Sigmoid colon (tissue), 7 donors: Measurements from ENCODE around the gene TTLL8. TPM values are rescaled to one million over a fixed set of nuclear protein-coding genes. Genes with fewer than 3 reads are reported as not detected.
"Not testable (repeated sequence)": the region's sequence is repeated elsewhere in the genome, so short reads cannot be mapped to it uniquely, and the experiment has no call there.

Experiments
- DNase-seq: peaks from one replicate; pipeline ENCODE4 v3.0.0-alpha.2; 2019
- H3K27ac ChIP-seq, 4 donors: fragments of 200-600 bp; sonication (generic); one replicate each; pipeline ENCODE4 v1.5.1; 2016 to 2019; ENCODE audit warnings: mild to moderate bottlenecking in 1 of 4
- H3K27me3 ChIP-seq, 3 donors: fragments of 200-600 bp; sonication (generic); one replicate each; pipeline ENCODE4 v1.5.1; 2019; ENCODE audit warnings: mild to moderate bottlenecking in 1 of 3
- H3K36me3 ChIP-seq, 4 donors: fragments of 200-600 bp; sonication (generic); one replicate each; pipeline ENCODE4 v1.5.1; 2016 to 2019
- H3K4me1 ChIP-seq, 4 donors: fragments of 200-600 bp; sonication (generic); one replicate each; pipeline ENCODE4 v1.5.1; 2017 to 2019
- H3K4me3 ChIP-seq, 4 donors: fragments of 200-600 bp; sonication (generic); one replicate each; pipeline ENCODE4 v1.5.1; 2017 to 2019; ENCODE audit warnings: mild to moderate bottlenecking in 2 of 4, moderate library complexity in 1 of 4
- H3K9me3 ChIP-seq, 4 donors: fragments of 200-600 bp in 3 of 4; sonication (generic) in 3 of 4; one replicate each; pipeline versions ENCODE4 v1.5.1 to v1.6.1; 2013 to 2019
- EP300 ChIP-seq, 4 donors: sonication (generic); formaldehyde crosslinking; IDR thresholded peaks; one replicate each; pipeline ENCODE4 v1.6.1; 2017; ENCODE audit warnings: antibody characterized with exemption in 4 of 4
- POLR2A ChIP-seq, 2 donors: fragments of 450-650 bp; IDR thresholded peaks; one replicate each; pipeline ENCODE4 v1.6.1; 2016; ENCODE audit warnings: antibody characterized with exemption in 2 of 2, mild to moderate bottlenecking in 2 of 2, moderate library complexity in 2 of 2
- POLR2AphosphoS5 ChIP-seq, 4 donors: sonication (generic); formaldehyde crosslinking; IDR thresholded peaks; one replicate each; pipeline ENCODE4 v1.6.1; 2017; ENCODE audit warnings: antibody characterized with exemption in 4 of 4
- WGBS, 2 donors: extraction: QIAGEN DNeasy Blood & Tissue Kit; methylation state at CpG; one replicate each; pipeline ENCODE4 v1.1.7; 2013; 5-methylcytosine and 5-hydroxymethylcytosine counted together
- intact Hi-C: fragments of 100-400 bp; cut with DNase I; formaldehyde crosslinking; loops from one replicate; pipeline ENCODE4 v1.15.1; 2023
- polyA plus RNA-seq, 3 donors: library from polyadenylated mRNA; stranded (reverse); fragments of 200-250 nt; gene quantifications; one replicate each; pipeline ENCODE4 v1.2.3, GENCODE V29; 2013
- total RNA-seq, 4 donors: library from RNA; depleted of rRNA; stranded (reverse); fragments of >200 nt; gene quantifications; one replicate each; pipeline ENCODE4 v1.1.0, GENCODE V29; 2016
- TF ChIP-seq, protein P1 (sequence below), 4 experiments: fragments of 450-650 bp in 3 of 4; fragments of 200-600 bp in 1 of 4; IDR thresholded peaks; one replicate each; pipeline ENCODE4 v1.5.1; 2016 to 2019; ENCODE audit warnings: antibody characterized with exemption in 4 of 4, mild to moderate bottlenecking in 3 of 4, moderate library complexity in 2 of 4
- donor health status: healthy with polysubstance abuse.
- donor health status: Bipolar disorder and iron deficiency.
- donor health status: healthy.

The TTLL8 gene
- total and polyA plus RNA-seq, 7 donors: not detected

DNA sequence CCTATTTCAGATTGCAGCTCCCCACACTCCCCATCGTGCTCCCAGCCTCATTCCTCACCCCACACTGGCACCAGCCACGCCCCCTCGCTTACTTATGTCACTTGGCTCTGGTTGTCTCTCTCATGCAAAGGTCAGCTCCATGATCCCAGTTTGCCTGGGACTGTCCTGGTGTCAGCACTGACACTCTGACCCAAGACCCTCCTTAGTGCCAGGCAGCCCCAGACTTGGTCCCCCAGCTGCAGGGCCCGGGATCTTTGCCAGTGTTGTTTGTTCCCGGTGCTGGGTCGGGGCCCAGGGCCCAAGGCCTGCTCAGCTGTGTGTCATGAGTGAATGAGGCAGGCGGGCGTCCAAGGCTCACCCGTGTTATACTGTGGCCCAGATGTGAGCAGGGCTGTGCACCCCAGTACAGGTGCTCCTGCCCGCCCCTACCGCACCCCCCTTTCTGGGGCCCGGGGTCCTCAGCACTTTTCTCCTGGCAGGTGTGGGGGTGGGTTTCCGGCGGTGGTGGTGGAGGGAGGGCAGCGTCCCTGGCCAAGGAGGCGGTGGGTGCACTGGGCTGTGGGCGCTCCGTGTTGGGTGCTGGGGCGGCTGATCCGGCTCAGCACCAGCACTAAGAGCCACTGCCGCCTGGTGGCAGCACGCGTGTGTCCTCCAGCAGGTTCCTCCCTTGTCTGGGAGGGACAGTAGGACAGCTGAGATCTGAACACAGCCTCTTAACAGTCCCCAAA, 65.0 kb downstream of the TTLL8 start:
- H3K27ac ChIP-seq: no peak overlapping the region
- 14 to 34% methylated on average over 23 of the region's 23 CpGs for WGBS, 2 donors
- peaks cover 0 to 4% (median 0%) of the 10 kb centered on the region in 4 donors for H3K4me1 ChIP-seq
- H3K4me3 ChIP-seq: no peak overlapping the region
- no peak for TF ChIP-seq POLR2A (IDR thresholded peaks at IDR 0.05)
- TF ChIP-seq, protein P1, sequence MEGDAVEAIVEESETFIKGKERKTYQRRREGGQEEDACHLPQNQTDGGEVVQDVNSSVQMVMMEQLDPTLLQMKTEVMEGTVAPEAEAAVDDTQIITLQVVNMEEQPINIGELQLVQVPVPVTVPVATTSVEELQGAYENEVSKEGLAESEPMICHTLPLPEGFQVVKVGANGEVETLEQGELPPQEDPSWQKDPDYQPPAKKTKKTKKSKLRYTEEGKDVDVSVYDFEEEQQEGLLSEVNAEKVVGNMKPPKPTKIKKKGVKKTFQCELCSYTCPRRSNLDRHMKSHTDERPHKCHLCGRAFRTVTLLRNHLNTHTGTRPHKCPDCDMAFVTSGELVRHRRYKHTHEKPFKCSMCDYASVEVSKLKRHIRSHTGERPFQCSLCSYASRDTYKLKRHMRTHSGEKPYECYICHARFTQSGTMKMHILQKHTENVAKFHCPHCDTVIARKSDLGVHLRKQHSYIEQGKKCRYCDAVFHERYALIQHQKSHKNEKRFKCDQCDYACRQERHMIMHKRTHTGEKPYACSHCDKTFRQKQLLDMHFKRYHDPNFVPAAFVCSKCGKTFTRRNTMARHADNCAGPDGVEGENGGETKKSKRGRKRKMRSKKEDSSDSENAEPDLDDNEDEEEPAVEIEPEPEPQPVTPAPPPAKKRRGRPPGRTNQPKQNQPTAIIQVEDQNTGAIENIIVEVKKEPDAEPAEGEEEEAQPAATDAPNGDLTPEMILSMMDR (IDR thresholded peaks at IDR 0.05): peak; percentile 10 to 68 (median 54)
- no peaks in the 10 kb centered on the region for H3K36me3 ChIP-seq
- H3K9me3 ChIP-seq: peaks cover 0 to 11% (median 7%) of the 10 kb centered on the region in 4 donors
- intact Hi-C loops: loop anchor here (2.0 kb wide), 1 partner anchor 64 kb away; no protein-coding TSS in a partner anchor
- H3K27me3 ChIP-seq: peaks cover 0 to 9% (median 0%) of the 10 kb centered on the region in 3 donors
- peak; percentile 66 for DNase-seq

DNA sequence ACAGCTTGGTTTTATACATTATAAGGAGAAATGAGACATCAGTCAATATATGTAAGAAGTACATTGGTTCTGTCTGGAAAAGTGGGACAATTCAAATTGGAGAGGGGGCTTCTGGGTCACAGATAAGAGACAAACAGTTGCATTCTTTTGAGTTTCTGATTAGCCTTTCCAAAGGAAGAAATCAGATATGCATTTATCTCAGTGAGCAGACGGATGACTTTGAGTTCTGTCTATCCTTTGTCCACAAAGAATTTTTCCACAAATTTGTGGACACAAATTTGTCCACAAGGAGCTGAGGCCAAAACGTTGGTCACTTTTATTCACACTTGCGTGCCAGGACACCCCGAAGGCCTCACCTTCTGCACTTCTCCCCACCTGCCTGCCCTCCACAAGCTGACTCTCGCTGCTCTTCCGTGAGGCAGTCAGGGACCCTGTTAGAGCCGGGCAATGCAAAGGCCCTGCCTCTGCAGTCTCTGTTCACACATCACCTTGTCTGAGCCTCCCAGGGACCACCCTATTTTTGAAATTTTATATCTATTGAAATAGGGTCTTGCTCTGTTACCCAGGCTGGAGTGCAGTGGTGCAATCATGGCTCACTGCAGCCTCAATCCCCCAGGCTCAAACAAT, 66.1 kb downstream of the TTLL8 start:
- H3K27me3 ChIP-seq: no peaks in the 10 kb centered on the region
- no peak overlapping the region for H3K27ac ChIP-seq
- no peak overlapping the region for H3K4me3 ChIP-seq
- peaks cover 0 to 4% (median 0%) of the 10 kb centered on the region in 4 donors for H3K4me1 ChIP-seq
- no peak for DNase-seq
- no peak for TF ChIP-seq EP300 (IDR thresholded peaks at IDR 0.05)
- 89 to 93% methylated on average over 7 of the region's 7 CpGs for WGBS, 2 donors
- H3K9me3 ChIP-seq: peaks cover 0 to 11% (median 7%) of the 10 kb centered on the region in 4 donors
- H3K36me3 ChIP-seq: no peaks in the 10 kb centered on the region
- intact Hi-C loops: loop anchor here (2.0 kb wide), 1 partner anchor 63 kb away; no protein-coding TSS in a partner anchor

DNA sequence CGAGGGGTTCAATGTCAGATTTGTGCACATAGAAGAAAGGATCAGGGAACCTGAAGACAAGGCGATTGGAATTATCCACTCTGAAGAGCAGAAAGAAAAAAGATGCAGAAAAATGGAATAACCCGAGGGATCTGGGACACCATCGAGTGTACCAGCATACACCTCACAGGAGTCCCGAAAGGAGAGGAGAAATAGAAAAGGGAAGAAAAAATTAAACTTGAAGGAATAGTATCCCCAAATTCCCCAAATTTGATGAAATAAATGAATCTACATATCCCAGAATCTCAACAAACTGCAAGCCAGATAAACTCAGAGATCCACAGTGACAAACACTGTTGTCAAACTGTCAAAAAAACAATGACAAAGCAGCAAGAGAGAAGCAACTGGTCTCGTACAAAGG, 66.9 kb downstream of the TTLL8 start:
- DNase-seq: no peak
- intact Hi-C loops: no loop called here
- Histone ChIP-seq H3K36me3 (no peaks in the 10 kb centered on the region), H3K4me1 (peaks cover 0 to 4% (median 0%) of the 10 kb centered on the region in 4 donors), H3K9me3 (peaks cover 3 to 12% (median 8%) of the 10 kb centered on the region in 4 donors), H3K27ac (no peak overlapping the region), H3K4me3 (no peak overlapping the region), H3K27me3 (no peaks in the 10 kb centered on the region)
- 92 to 93% methylated on average over 6 of the region's 6 CpGs for WGBS, 2 donors
- TF ChIP-seq, protein P1 (IDR thresholded peaks at IDR 0.05): no peak
- TF ChIP-seq EP300 (IDR thresholded peaks at IDR 0.05): no peak
- TF ChIP-seq POLR2A (IDR thresholded peaks at IDR 0.05): no peak
- TF ChIP-seq POLR2AphosphoS5 (IDR thresholded peaks at IDR 0.05): no peak

DNA sequence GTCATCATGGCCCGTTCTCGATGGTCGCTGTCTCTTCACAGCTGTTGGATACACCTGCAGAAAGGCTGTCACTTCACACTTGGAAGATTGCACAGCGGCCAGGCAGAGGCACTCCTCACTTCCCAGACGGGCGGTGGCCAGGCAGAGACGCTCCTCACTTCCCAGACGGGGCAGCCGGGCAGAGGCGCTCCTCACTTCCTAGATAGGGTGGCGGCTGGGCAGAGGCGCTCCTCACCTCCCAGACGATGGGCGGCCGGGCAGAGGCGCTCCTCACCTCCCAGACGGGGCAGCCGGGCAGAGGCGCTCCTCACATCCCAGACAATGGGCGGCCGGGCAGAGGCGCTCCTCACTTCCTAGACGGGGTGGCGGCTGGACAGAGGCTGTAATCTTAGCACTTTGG, 68.3 kb downstream of the TTLL8 start:
- H3K4me1 ChIP-seq, H3K4me3 ChIP-seq, H3K36me3 ChIP-seq, intact Hi-C loops, DNase-seq, H3K27me3 ChIP-seq, H3K27ac ChIP-seq: not testable (repeated sequence)
- WGBS, 2 donors: 94 to 95% methylated on average over 24 of the region's 24 CpGs
- peaks cover 3 to 12% (median 8%) of the 10 kb centered on the region in 4 donors for H3K9me3 ChIP-seq

DNA sequence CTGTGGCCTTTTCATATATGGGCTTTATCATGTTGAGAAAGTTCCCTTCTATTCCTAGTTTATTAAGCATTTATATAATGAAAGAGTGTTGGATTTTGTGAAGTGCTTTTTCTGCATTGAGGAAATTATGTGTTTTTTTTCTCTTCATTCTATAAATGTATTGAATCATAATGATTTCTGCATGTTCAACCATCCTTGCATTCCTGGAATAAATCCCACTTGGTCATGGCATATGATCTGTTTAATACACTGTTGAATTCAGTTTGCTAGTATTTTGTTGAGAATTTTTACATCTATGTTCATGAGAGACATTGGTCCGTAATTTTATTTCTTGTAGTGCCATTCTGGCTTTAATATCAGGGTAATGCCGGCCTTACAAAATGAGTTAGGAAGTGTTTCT, 71.8 kb downstream of the TTLL8 start:
- intact Hi-C loops: no loop called here
- TF ChIP-seq, protein P1 (IDR thresholded peaks at IDR 0.05): no peak
- TF ChIP-seq POLR2AphosphoS5 (IDR thresholded peaks at IDR 0.05) (no peak), POLR2A (IDR thresholded peaks at IDR 0.05) (no peak), EP300 (IDR thresholded peaks at IDR 0.05) (no peak)
- no peak for DNase-seq
- H3K9me3 ChIP-seq: peaks cover 3 to 11% (median 7%) of the 10 kb centered on the region in 4 donors
- peaks cover 0 to 14% (median 9%) of the 10 kb centered on the region in 4 donors for H3K4me1 ChIP-seq
- no peak overlapping the region for H3K27ac ChIP-seq
- 95 to 98% methylated on average over 2 of the region's 2 CpGs for WGBS, 2 donors
- H3K27me3 ChIP-seq: peaks cover 19 to 36% (median 27%) of the 10 kb centered on the region in 3 donors
- no peak overlapping the region for H3K4me3 ChIP-seq
- no peaks in the 10 kb centered on the region for H3K36me3 ChIP-seq
